HEK293 (cell line): ENCODE results near the gene VPS9D1.

Experiments
- MZF1 ChIP-seq: fragments of 450-650 bp; formaldehyde crosslinking; IDR thresholded peaks from 2 replicates; pipeline ENCODE4 v1.5.1; 2017; ENCODE audit warnings: missing biosample characterization, missing genetic modification characterization, borderline replicate concordance
- YY1 ChIP-seq: fragments of 450-650 bp; formaldehyde crosslinking; IDR thresholded peaks from 2 replicates; pipeline ENCODE4 v1.5.1; 2018; ENCODE audit warnings: missing biosample characterization, missing genetic modification characterization
- ZNF23 ChIP-seq: fragments of 450-650 bp; formaldehyde crosslinking; IDR thresholded peaks from 2 replicates; pipeline ENCODE4 v1.5.1; 2016; ENCODE audit warnings: missing biosample characterization, missing genetic modification characterization, borderline replicate concordance
- ZNF274 ChIP-seq, 2 experiments: fragments of 200-500 bp in 1 of 2; fragments of 450-650 bp in 1 of 2; sonication (Bioruptor generic) in 1 of 2; formaldehyde crosslinking in 1 of 2; IDR thresholded peaks; 2 replicates each; pipeline versions ENCODE4 v1.5.1 to v1.6.1; 2014 to 2016; ENCODE audit warnings: borderline replicate concordance in 1 of 2, inconsistent platforms in 1 of 2, low read length in 1 of 2, missing biosample characterization in 1 of 2, missing genetic modification characterization in 1 of 2
- ZNF433 ChIP-seq: fragments of 450-650 bp; formaldehyde crosslinking; IDR thresholded peaks from 2 replicates; pipeline ENCODE4 v1.5.1; 2016; ENCODE audit warnings: missing biosample characterization, missing genetic modification characterization, low read depth
- ZNF571 ChIP-seq: fragments of 450-650 bp; formaldehyde crosslinking; IDR thresholded peaks from 2 replicates; pipeline ENCODE4 v1.5.0; 2017; ENCODE audit warnings: missing biosample characterization, missing genetic modification characterization
- ZNF677 ChIP-seq: fragments of 450-650 bp; IDR thresholded peaks from 2 replicates; pipeline ENCODE4 v1.5.0; 2018; ENCODE audit warnings: missing biosample characterization, mild to moderate bottlenecking, missing genetic modification characterization, moderate library complexity
- ZNF776 ChIP-seq: fragments of 450-650 bp; formaldehyde crosslinking; IDR thresholded peaks from 2 replicates; pipeline ENCODE4 v1.5.0; 2017; ENCODE audit warnings: missing biosample characterization, missing genetic modification characterization, borderline replicate concordance
- TF ChIP-seq, protein P1 (sequence below): fragments of 450-650 bp; formaldehyde crosslinking; IDR thresholded peaks from 2 replicates; pipeline ENCODE4 v1.5.1; 2016; ENCODE audit warnings: missing biosample characterization, missing genetic modification characterization
- TF ChIP-seq, protein P2 (sequence below): fragments of 450-650 bp; formaldehyde crosslinking; IDR thresholded peaks from 2 replicates; pipeline ENCODE4 v1.5.1; 2016; ENCODE audit warnings: missing biosample characterization, missing genetic modification characterization, low read depth
- TF ChIP-seq, protein P3 (sequence below): fragments of 450-650 bp; formaldehyde crosslinking; IDR thresholded peaks from 2 replicates; pipeline ENCODE4 v1.5.1; 2016; ENCODE audit warnings: missing biosample characterization, missing genetic modification characterization

DNA sequence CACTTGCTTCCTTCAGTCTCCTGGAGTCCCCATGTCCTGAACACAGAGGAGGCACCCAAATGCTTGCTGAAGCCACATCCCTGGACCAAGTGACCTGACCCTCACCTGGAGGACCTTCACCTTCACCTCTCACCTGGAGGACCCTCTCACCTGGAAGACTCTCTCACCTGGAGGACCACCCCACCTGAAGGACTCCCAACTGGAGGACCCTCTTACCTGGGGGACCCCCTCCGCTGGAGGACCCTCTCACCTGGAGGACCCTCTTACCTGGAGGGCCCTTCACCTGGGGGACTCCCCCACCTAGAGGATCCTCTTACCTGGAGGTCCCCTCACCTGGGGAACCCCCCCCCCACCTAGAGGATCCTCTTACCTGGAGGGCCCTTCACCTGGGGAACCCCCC is 34.8 kb downstream of the VPS9D1 start:
- TF ChIP-seq YY1 (tag by site-specific recombination) (no peak), ZNF571 (no peak), ZNF23 (tag by site-specific recombination) (no peak), MZF1 (no peak), ZNF776 (tag by site-specific recombination) (no peak), ZNF677 (tag by site-specific recombination) (no peak), ZNF274 (IDR thresholded peaks at IDR 0.05; ENCODE audit: low read length) (no peak), ZNF274 (tag by site-specific recombination; IDR thresholded peaks at IDR 0.05; ENCODE audit: borderline replicate concordance) (no peak), ZNF433 (no peak)
- TF ChIP-seq, protein P1, sequence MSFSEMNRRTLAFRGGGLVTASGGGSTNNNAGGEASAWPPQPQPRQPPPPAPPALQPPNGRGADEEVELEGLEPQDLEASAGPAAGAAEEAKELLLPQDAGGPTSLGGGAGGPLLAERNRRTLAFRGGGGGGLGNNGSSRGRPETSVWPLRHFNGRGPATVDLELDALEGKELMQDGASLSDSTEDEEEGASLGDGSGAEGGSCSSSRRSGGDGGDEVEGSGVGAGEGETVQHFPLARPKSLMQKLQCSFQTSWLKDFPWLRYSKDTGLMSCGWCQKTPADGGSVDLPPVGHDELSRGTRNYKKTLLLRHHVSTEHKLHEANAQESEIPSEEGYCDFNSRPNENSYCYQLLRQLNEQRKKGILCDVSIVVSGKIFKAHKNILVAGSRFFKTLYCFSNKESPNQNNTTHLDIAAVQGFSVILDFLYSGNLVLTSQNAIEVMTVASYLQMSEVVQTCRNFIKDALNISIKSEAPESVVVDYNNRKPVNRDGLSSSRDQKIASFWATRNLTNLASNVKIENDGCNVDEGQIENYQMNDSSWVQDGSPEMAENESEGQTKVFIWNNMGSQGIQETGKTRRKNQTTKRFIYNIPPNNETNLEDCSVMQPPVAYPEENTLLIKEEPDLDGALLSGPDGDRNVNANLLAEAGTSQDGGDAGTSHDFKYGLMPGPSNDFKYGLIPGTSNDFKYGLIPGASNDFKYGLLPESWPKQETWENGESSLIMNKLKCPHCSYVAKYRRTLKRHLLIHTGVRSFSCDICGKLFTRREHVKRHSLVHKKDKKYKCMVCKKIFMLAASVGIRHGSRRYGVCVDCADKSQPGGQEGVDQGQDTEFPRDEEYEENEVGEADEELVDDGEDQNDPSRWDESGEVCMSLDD: no peak
- TF ChIP-seq, protein P2, sequence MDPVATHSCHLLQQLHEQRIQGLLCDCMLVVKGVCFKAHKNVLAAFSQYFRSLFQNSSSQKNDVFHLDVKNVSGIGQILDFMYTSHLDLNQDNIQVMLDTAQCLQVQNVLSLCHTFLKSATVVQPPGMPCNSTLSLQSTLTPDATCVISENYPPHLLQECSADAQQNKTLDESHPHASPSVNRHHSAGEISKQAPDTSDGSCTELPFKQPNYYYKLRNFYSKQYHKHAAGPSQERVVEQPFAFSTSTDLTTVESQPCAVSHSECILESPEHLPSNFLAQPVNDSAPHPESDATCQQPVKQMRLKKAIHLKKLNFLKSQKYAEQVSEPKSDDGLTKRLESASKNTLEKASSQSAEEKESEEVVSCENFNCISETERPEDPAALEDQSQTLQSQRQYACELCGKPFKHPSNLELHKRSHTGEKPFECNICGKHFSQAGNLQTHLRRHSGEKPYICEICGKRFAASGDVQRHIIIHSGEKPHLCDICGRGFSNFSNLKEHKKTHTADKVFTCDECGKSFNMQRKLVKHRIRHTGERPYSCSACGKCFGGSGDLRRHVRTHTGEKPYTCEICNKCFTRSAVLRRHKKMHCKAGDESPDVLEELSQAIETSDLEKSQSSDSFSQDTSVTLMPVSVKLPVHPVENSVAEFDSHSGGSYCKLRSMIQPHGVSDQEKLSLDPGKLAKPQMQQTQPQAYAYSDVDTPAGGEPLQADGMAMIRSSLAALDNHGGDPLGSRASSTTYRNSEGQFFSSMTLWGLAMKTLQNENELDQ: no peak
- TF ChIP-seq, protein P3, sequence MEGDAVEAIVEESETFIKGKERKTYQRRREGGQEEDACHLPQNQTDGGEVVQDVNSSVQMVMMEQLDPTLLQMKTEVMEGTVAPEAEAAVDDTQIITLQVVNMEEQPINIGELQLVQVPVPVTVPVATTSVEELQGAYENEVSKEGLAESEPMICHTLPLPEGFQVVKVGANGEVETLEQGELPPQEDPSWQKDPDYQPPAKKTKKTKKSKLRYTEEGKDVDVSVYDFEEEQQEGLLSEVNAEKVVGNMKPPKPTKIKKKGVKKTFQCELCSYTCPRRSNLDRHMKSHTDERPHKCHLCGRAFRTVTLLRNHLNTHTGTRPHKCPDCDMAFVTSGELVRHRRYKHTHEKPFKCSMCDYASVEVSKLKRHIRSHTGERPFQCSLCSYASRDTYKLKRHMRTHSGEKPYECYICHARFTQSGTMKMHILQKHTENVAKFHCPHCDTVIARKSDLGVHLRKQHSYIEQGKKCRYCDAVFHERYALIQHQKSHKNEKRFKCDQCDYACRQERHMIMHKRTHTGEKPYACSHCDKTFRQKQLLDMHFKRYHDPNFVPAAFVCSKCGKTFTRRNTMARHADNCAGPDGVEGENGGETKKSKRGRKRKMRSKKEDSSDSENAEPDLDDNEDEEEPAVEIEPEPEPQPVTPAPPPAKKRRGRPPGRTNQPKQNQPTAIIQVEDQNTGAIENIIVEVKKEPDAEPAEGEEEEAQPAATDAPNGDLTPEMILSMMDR (tag by site-specific recombination): no peak
